Activated T-helper 17 cell treated with anti-CD3 and anti-CD28 coated beads, Interleukin-2, amount 50 U/mL, for 72 hours (primary cell): ENCODE data around the gene NCAM1. TPM values are rescaled to one million over a fixed set of nuclear protein-coding genes. Genes with fewer than 3 reads are reported as not detected.
"Not testable (repeated sequence)": the region's sequence is repeated elsewhere in the genome, so short reads cannot be mapped to it uniquely, and the experiment has no call there.

Experiments used
- ATAC-seq: fragments of 150-1000 bp; cut with Tn5 transposase; replicated peaks from 2 replicates; pipeline ENCODE4 v1.10.0; 2021; ENCODE audit warnings: mild to moderate bottlenecking, moderate library complexity
- H3K27ac Mint-ChIP-seq: one replicate; pipeline ENCODE4 v1.8.0; 2022; ENCODE audit warnings: mixed read lengths
- H3K27me3 Mint-ChIP-seq: one replicate; pipeline ENCODE4 v1.8.0; 2022; ENCODE audit warnings: mixed read lengths
- H3K36me3 Mint-ChIP-seq: one replicate; pipeline ENCODE4 v1.8.0; 2022; ENCODE audit warnings: low read depth, mild to moderate bottlenecking, mixed read lengths
- H3K4me1 Mint-ChIP-seq: one replicate; pipeline ENCODE4 v1.8.0; 2022; ENCODE audit warnings: mixed read lengths
- H3K4me3 Mint-ChIP-seq: one replicate; pipeline ENCODE4 v1.8.0; 2022; ENCODE audit warnings: mild to moderate bottlenecking, mixed read lengths
- H3K9me3 Mint-ChIP-seq: one replicate; pipeline ENCODE4 v1.8.0; 2022; ENCODE audit warnings: mixed read lengths
- total RNA-seq, 2 donors: library from RNA; stranded (reverse); gene quantifications; one replicate each; pipeline ENCODE4 v1.2.3, GENCODE V29; 2022

The NCAM1 gene
- total RNA-seq, 2 donors from 2014 or later, result not detected

GRCh38 chr11:113023228-113023627 is 62.0 kb downstream of the NCAM1 start:
- no peak for ATAC-seq
- Mint-ChIP-seq H3K27me3 (peaks cover 13% of the 10 kb centered on the region), H3K27ac (no peak overlapping the region), H3K4me3 (no peak overlapping the region), H3K9me3 (no peaks in the 10 kb centered on the region), H3K36me3 (no peaks in the 10 kb centered on the region), H3K4me1 (no peaks in the 10 kb centered on the region)

GRCh38 chr11:113023986-113024385 is 62.8 kb downstream of the NCAM1 start:
- no peak overlapping the region for H3K27ac Mint-ChIP-seq
- no peaks in the 10 kb centered on the region for H3K9me3 Mint-ChIP-seq

DNA sequence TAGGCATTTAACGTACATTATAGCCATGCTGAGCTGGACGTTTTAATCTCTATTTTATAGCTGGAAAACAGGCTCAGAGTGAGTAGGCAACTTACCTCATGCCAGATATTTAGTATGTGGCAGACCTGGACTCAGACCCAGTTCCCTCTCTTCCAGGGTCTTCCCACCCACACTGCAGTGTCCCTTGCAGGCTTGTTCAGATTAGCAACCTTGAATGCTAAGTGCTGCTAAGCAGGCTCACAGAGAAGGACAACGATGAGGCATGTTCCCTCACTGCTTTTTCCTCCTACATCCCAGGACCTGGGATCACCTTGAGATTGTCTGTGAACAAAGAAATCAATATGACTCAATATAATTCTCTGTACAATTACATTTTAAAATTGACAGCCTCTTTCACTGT is 65.6 kb downstream of the NCAM1 start:
- peaks cover 17% of the 10 kb centered on the region for H3K27me3 Mint-ChIP-seq
- H3K9me3 Mint-ChIP-seq, result no peaks in the 10 kb centered on the region
- ATAC-seq, result no peak
- H3K36me3 Mint-ChIP-seq, result no peaks in the 10 kb centered on the region
- H3K27ac Mint-ChIP-seq, result no peak overlapping the region
- H3K4me3 Mint-ChIP-seq, result no peak overlapping the region
- H3K4me1 Mint-ChIP-seq, result no peaks in the 10 kb centered on the region

More at GRCh38 chr11:113023986-113024385, 62.8 kb downstream of the NCAM1 start:
- no peaks in the 10 kb centered on the region for H3K36me3 Mint-ChIP-seq
- no peaks in the 10 kb centered on the region for H3K4me1 Mint-ChIP-seq
- ATAC-seq, result no peak
- H3K4me3 Mint-ChIP-seq, result no peak overlapping the region
- H3K27me3 Mint-ChIP-seq, result peaks cover 15% of the 10 kb centered on the region

DNA sequence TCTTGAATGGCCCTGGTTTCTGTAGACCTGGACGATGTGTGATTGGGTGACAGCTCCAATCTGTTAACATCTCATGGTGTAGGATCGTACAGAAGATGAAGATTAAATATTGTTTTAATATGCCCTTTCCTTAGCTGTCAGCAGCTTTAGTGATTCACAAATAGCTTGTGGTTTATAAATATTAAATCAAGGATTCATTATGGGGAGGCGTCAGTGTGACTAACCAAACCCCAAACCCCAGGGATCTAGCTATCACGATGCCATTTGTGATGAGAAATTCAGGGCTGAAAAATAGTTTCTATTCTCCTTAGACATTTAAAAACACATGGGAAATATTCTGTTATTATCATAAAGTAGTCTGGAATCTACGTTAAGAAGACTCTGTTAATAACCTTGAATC is 73.4 kb downstream of the NCAM1 start:
- H3K9me3 Mint-ChIP-seq, result no peaks in the 10 kb centered on the region
- no peak for ATAC-seq
- H3K4me3 Mint-ChIP-seq, result no peak overlapping the region
- H3K27ac Mint-ChIP-seq, result no peak overlapping the region
- no peaks in the 10 kb centered on the region for H3K4me1 Mint-ChIP-seq
- no peaks in the 10 kb centered on the region for H3K36me3 Mint-ChIP-seq
- peaks cover 4% of the 10 kb centered on the region for H3K27me3 Mint-ChIP-seq

- no peaks in the 10 kb centered on the region for H3K9me3 Mint-ChIP-seq
- no peak for ATAC-seq
- H3K27me3 Mint-ChIP-seq, result peaks cover 4% of the 10 kb centered on the region
- H3K4me3 Mint-ChIP-seq, result no peak overlapping the region
- H3K36me3 Mint-ChIP-seq, result no peaks in the 10 kb centered on the region
- H3K4me1 Mint-ChIP-seq, result no peaks in the 10 kb centered on the region
- H3K27ac Mint-ChIP-seq, result no peak overlapping the region
Measured at GRCh38 chr11:113035708-113036107, 74.5 kb downstream of the NCAM1 start.

DNA sequence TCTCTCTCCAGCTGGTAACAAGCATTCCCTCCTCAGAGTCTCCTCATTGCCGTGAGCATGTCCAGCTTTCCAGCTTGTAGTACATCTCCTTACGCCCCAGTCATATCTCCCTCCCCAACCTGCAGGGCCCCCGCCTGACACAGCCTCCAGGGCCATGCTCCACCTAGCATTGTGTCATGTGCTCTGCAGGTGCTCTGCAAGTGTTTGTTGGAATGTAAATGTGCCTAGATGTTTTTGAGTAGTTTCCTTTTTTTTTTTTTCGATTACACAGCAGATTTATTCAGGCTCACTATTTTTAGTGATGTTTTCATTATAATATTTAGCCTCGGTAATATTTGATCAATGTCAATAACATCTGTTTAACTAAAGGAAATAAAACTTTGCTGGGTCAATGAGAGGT is 82.5 kb downstream of the NCAM1 start:
- H3K36me3 Mint-ChIP-seq, result no peaks in the 10 kb centered on the region
- no peak for ATAC-seq
- H3K4me3 Mint-ChIP-seq, result no peak overlapping the region
- H3K27me3 Mint-ChIP-seq, result peaks cover 18% of the 10 kb centered on the region
- H3K4me1 Mint-ChIP-seq, result no peaks in the 10 kb centered on the region
- H3K27ac Mint-ChIP-seq, result no peak overlapping the region
- H3K9me3 Mint-ChIP-seq, result peaks cover 5% of the 10 kb centered on the region

DNA sequence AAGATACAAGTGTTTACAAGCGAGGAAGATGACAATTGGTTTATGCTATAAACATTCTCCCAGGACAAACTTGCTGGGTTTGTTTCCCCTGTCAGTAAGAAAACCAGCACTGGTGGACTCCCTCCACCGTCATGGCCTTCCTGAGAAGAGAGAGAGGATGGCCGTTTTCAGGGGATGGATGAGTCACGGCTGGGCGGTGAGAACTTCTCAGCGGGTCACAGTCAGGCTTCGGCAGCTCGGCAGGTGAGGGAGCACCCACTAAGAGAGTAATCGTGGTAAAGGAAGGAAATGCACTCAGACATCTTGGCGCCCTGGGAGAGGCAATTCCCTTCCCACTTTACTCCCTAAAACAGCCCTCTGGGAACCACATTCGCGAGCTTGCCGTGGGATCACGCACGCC is 83.9 kb downstream of the NCAM1 start:
- Mint-ChIP-seq H3K4me3 (no peak overlapping the region), H3K27ac (no peak overlapping the region), H3K9me3 (peaks cover 5% of the 10 kb centered on the region), H3K4me1 (no peaks in the 10 kb centered on the region), H3K36me3 (no peaks in the 10 kb centered on the region), H3K27me3 (peaks cover 18% of the 10 kb centered on the region)
- no peak for ATAC-seq

DNA sequence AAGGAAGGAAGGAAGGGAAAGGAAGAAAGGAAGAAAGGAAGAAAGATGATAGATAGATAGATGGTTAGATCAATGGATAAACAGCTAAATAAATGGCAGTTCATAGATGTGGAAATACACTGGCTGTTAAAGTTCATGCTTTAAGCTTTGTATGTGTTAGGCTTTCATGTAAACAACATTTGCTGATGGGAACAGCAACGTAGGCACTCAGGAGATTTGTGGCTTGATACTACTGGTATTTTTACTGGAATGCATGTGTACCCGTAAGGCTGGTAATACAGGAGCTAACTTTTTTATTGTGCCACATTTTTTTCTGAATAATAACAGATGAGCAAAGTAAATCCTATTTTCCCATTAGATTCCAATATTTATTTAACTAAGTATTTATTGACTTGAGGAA is 85.6 kb downstream of the NCAM1 start:
- H3K9me3 Mint-ChIP-seq, result peaks cover 5% of the 10 kb centered on the region
- H3K27me3 Mint-ChIP-seq, result peaks cover 15% of the 10 kb centered on the region
- H3K4me3 Mint-ChIP-seq, result no peak overlapping the region
- H3K36me3 Mint-ChIP-seq, result no peaks in the 10 kb centered on the region
- H3K27ac Mint-ChIP-seq, result no peak overlapping the region
- ATAC-seq, result no peak
- no peaks in the 10 kb centered on the region for H3K4me1 Mint-ChIP-seq

GRCh38 chr11:113048820-113049768 is 87.9 kb downstream of the NCAM1 start:
- Mint-ChIP-seq H3K27me3 (peaks cover 5% of the 10 kb centered on the region), H3K4me3 (no peak overlapping the region), H3K4me1 (no peaks in the 10 kb centered on the region), H3K27ac (no peak overlapping the region), H3K36me3 (no peaks in the 10 kb centered on the region), H3K9me3 (peaks cover 5% of the 10 kb centered on the region)
- no peak for ATAC-seq

GRCh38 chr11:113053042-113053441 is 91.8 kb downstream of the NCAM1 start:
- ATAC-seq, H3K27ac Mint-ChIP-seq, H3K4me1 Mint-ChIP-seq, H3K27me3 Mint-ChIP-seq, H3K9me3 Mint-ChIP-seq, H3K36me3 Mint-ChIP-seq, H3K4me3 Mint-ChIP-seq: not testable (repeated sequence)

- no peak for ATAC-seq
- Mint-ChIP-seq H3K4me3 (no peak overlapping the region), H3K9me3 (no peaks in the 10 kb centered on the region), H3K27ac (no peak overlapping the region), H3K36me3 (no peaks in the 10 kb centered on the region), H3K4me1 (no peaks in the 10 kb centered on the region), H3K27me3 (no peaks in the 10 kb centered on the region)
Measured at GRCh38 chr11:113057038-113057437, 95.8 kb downstream of the NCAM1 start.

DNA sequence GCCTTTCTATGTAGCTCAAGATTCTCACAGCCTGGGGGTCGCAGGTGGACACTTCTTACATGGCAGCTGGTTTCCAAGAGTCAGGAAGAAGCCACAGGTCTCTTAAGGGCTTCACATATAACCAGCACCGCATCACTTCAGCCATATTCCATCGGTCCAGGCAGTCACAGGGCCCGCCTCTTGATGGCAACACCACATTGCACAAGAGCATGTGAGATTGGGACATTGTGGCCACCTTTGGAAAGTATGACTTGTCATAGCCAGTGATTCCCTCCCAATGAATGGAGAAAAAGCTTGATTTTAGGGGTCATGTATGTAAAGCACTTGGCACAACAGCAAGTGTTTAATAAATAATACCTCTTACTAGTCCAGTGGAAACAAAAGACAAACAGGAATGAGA is 98.3 kb downstream of the NCAM1 start:
- no peak overlapping the region for H3K27ac Mint-ChIP-seq
- no peaks in the 10 kb centered on the region for H3K9me3 Mint-ChIP-seq
- H3K27me3 Mint-ChIP-seq, result no peaks in the 10 kb centered on the region
- no peaks in the 10 kb centered on the region for H3K4me1 Mint-ChIP-seq
- no peak for ATAC-seq
- no peak overlapping the region for H3K4me3 Mint-ChIP-seq
- no peaks in the 10 kb centered on the region for H3K36me3 Mint-ChIP-seq

GRCh38 chr11:113065330-113065729 is 104.1 kb downstream of the NCAM1 start:
- no peaks in the 10 kb centered on the region for H3K36me3 Mint-ChIP-seq
- no peak overlapping the region for H3K4me3 Mint-ChIP-seq
- peaks cover 3% of the 10 kb centered on the region for H3K27me3 Mint-ChIP-seq
- no peak overlapping the region for H3K27ac Mint-ChIP-seq
- no peaks in the 10 kb centered on the region for H3K9me3 Mint-ChIP-seq
- no peak for ATAC-seq
- H3K4me1 Mint-ChIP-seq, result no peaks in the 10 kb centered on the region

DNA sequence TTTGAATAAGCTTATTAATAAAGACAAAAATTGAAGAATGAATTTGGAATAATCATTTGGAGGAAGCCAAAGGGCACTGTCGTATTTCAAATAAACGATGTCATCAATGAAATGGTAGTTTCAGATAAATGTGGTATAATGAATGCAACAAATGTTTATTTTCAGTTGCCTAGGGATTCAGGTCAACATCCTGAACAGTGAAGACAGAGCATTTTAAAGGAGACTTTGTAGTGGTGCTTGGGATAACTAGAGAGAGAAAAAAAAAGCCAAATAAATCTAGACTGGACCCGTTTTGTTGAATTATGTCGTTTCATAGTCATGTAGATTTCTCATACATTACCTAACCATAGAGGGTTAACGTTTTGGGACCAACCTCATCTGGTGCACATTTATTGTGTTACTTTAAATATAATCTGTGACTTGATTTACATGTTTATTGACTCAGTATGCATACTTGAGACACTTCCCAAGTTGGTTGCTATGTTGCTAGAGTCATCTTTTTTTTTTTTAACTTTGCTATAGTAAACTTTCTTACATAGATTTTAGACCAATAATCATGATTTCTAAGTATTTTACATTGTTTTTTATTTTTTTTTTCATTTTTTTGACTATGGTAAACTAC is 111.1 kb downstream of the NCAM1 start:
- H3K9me3 Mint-ChIP-seq, result no peaks in the 10 kb centered on the region
- ATAC-seq, result no peak
- no peak overlapping the region for H3K27ac Mint-ChIP-seq
- H3K4me1 Mint-ChIP-seq, result no peaks in the 10 kb centered on the region
- H3K4me3 Mint-ChIP-seq, result no peak overlapping the region
- no peaks in the 10 kb centered on the region for H3K36me3 Mint-ChIP-seq
- H3K27me3 Mint-ChIP-seq, result no peaks in the 10 kb centered on the region

- Mint-ChIP-seq H3K36me3 (no peaks in the 10 kb centered on the region), H3K9me3 (no peaks in the 10 kb centered on the region), H3K27ac (no peak overlapping the region), H3K27me3 (no peaks in the 10 kb centered on the region), H3K4me1 (no peaks in the 10 kb centered on the region), H3K4me3 (no peak overlapping the region)
- no peak for ATAC-seq
Measured at GRCh38 chr11:113073290-113073953, 112.2 kb downstream of the NCAM1 start.
